Glutamatergic neuron (in vitro differentiated cells): ENCODE results near the gene CXorf58. TPM values are rescaled to one million over a fixed set of nuclear protein-coding genes. Genes with fewer than 3 reads are reported as not detected.

Experiments
- DNase-seq: peaks from one replicate; pipeline ENCODE4 v3.0.0; 2022
- H3K27ac Mint-ChIP-seq: one replicate; pipeline ENCODE4 v1.8.0; 2020; ENCODE audit warnings: mild to moderate bottlenecking, mixed read lengths, inconsistent platforms; ENCODE audit not compliant: unreplicated experiment
- H3K27me3 Mint-ChIP-seq: one replicate; pipeline ENCODE4 v1.8.0; 2020; ENCODE audit warnings: mild to moderate bottlenecking, moderate library complexity, mixed read lengths, inconsistent platforms; ENCODE audit not compliant: unreplicated experiment
- H3K36me3 Mint-ChIP-seq: one replicate; pipeline ENCODE4 v1.8.0; 2020; ENCODE audit warnings: mild to moderate bottlenecking, mixed read lengths, inconsistent platforms; ENCODE audit not compliant: unreplicated experiment
- H3K4me1 Mint-ChIP-seq: one replicate; pipeline ENCODE4 v1.8.0; 2020; ENCODE audit warnings: mild to moderate bottlenecking, low read depth, mixed read lengths, inconsistent platforms; ENCODE audit not compliant: unreplicated experiment
- H3K4me3 Mint-ChIP-seq: one replicate; pipeline ENCODE4 v1.8.0; 2020; ENCODE audit warnings: mild to moderate bottlenecking, mixed read lengths, inconsistent platforms; ENCODE audit not compliant: unreplicated experiment
- H3K9me3 Mint-ChIP-seq: one replicate; pipeline ENCODE4 v1.8.0; 2020; ENCODE audit warnings: mild to moderate bottlenecking, moderate library complexity, mixed read lengths, inconsistent platforms; ENCODE audit not compliant: unreplicated experiment
- CTCF ChIP-seq: fragments of 200-600 bp; sonication (generic); IDR thresholded peaks from one replicate; pipeline ENCODE4 v1.5.0; 2021; ENCODE audit not compliant: partially characterized antibody, unreplicated experiment
- total RNA-seq: library from RNA; stranded (reverse); fragmentation: NEBNext Ultra II Directional; extraction: Animal tissue kit (Norgen Biotek cat#: 25700); gene quantifications from one replicate; pipeline ENCODE4 v1.2.1, GENCODE V29; 2021; ENCODE audit not compliant: unreplicated experiment

CXorf58 gene
- total RNA-seq, 1 donor from 2014 or later = not detected

DNA sequence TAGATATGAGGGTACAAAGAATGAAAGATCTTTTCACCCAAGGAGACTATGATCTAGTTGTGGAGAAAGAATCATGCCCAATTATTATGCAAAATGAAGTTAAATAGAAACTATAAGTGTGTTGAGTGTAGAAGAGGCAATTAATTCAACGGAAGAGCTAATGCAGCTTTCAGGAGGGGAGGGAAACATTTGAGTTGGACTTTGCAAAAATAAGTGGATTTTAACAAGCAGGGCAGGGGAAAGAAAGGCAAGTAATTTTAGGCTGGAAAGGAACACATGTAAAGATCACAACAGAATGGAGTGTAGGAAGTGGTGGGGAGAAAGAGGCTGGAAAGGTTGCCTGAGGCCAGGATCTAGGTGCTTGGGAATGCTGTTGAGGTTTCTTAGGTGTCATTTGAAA, 75.1 kb downstream of the CXorf58 start:
- Mint-ChIP-seq H3K27ac (no peak overlapping the region), H3K9me3 (no peaks in the 10 kb centered on the region), H3K4me3 (no peak overlapping the region), H3K36me3 (no peaks in the 10 kb centered on the region), H3K4me1 (no peaks in the 10 kb centered on the region), H3K27me3 (no peaks in the 10 kb centered on the region)
- DNase-seq = no peak
- no peak for TF ChIP-seq CTCF

Other genes with a start within 250 kb of the CXorf58 start
- 35.5 TPM for gene PRDX4, start 240.5 kb upstream of the CXorf58 start, total RNA-seq
- 20.5 TPM for gene ACOT9, start 164.7 kb upstream of the CXorf58 start, total RNA-seq
- 31.4 TPM for gene SAT1, start 124.8 kb upstream of the CXorf58 start, total RNA-seq
- 36.2 TPM for gene APOO, start 68 bp upstream of the CXorf58 start, total RNA-seq
- 5.0 TPM for gene KLHL15, start 119.2 kb downstream of the CXorf58 start, total RNA-seq
- 134 TPM for gene EIF2S3, start 146.9 kb downstream of the CXorf58 start, total RNA-seq
- gene ZFX, start 241.7 kb downstream of the CXorf58 start, total RNA-seq = 33.9 TPM